Fibroblast of lung (primary cell): Measurements from ENCODE around the gene TGFB1.
A peak's percentile ranks its signal among the peaks of the same experiment; 100 is the strongest.

Source experiments
- EZH2 ChIP-seq: IDR thresholded peaks from 2 replicates; pipeline ENCODE4 v1.5.1; 2012; ENCODE audit warnings: low read length, control low read depth, mild to moderate bottlenecking; ENCODE audit errors: missing control alignments
- TF ChIP-seq, protein P1 (sequence below), 2 donors: IDR thresholded peaks in 1 of 2; conservative IDR thresholded peaks in 1 of 2; 1 replicate in 1 of 2; 2 replicates in 1 of 2; pipeline ENCODE4 v1.5.1; 2011 to 2012; ENCODE audit warnings: low read length in 2 of 2, control low read depth in 1 of 2, inconsistent platforms in 1 of 2, low read depth in 1 of 2, mild to moderate bottlenecking in 1 of 2

DNA sequence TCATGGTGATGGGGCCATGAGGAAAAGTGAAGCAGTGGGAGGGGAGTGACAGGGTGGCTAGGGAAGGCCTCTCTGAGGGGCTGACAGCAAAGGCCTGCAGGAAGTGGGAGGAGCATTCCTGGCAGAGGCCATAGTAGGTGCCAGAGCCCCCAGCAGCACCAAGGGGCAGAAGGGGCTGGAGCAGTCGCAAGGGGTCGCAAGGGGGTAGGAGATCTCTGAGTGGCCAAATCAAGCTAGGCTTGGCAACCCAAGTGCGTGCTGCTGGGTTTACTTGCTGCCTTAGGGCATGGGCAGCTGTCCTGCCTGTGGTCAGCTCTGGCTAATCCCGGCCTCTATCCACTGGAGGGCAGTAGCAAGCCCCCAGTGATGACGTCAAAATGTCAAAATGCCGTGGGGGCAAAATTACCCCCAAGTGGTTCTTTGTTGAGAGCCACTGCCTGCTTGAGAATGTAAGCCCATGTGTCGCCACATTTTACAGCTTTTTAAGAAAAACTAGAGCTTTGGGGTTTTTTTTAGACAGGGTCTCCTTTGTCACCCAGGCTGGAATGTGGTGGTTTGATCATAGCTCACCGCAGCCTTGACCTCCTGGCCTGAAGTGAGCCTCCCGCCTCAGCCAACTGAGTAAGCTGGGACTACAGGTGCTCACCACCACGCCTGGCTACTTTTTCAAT lies 32.0 kb downstream of the TGFB1 start:
- TF ChIP-seq, protein P1, sequence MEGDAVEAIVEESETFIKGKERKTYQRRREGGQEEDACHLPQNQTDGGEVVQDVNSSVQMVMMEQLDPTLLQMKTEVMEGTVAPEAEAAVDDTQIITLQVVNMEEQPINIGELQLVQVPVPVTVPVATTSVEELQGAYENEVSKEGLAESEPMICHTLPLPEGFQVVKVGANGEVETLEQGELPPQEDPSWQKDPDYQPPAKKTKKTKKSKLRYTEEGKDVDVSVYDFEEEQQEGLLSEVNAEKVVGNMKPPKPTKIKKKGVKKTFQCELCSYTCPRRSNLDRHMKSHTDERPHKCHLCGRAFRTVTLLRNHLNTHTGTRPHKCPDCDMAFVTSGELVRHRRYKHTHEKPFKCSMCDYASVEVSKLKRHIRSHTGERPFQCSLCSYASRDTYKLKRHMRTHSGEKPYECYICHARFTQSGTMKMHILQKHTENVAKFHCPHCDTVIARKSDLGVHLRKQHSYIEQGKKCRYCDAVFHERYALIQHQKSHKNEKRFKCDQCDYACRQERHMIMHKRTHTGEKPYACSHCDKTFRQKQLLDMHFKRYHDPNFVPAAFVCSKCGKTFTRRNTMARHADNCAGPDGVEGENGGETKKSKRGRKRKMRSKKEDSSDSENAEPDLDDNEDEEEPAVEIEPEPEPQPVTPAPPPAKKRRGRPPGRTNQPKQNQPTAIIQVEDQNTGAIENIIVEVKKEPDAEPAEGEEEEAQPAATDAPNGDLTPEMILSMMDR (conservative IDR thresholded peaks at IDR 0.05 in 1 of 2, IDR thresholded peaks at IDR 0.05 in 1 of 2; ENCODE audit: low read depth in 1 of 2, low read length in 2 of 2): peak; percentile 76 to 81
- no peak for TF ChIP-seq EZH2
